ENCODE measurements around the gene CCP110. TPM values are rescaled to one million over a fixed set of nuclear protein-coding genes. Genes with fewer than 3 reads are reported as not detected.

The CCP110 gene
- polyA plus RNA-seq, 1 donor (not counting 4 experiments of a cell fraction or from before 2014, with no cell fraction given) = 5.5 TPM

DNA sequence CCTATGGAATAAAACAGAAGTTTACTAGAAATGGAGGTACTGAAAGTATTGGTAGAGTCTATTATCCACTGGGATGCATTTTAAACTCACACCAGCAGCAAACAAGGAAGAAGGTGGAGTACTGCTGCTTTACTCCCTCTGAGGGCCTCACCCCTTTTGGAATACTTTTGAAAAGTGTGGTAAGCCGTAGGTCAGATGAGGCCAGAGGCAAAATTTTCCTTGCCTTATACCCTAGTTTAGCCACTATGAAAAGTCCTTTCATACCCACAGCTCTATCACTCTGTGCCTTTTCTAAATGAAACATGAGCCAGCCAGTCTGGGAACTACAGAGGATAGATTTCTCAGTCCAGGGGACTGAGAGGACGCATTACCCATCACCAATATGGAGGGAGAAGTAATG, 15.9 kb upstream of the CCP110 start:
- TF ChIP-seq EZH2 (IDR thresholded peaks at IDR 0.05; ENCODE audit: low read length) = no peak
- TF ChIP-seq, protein P1, sequence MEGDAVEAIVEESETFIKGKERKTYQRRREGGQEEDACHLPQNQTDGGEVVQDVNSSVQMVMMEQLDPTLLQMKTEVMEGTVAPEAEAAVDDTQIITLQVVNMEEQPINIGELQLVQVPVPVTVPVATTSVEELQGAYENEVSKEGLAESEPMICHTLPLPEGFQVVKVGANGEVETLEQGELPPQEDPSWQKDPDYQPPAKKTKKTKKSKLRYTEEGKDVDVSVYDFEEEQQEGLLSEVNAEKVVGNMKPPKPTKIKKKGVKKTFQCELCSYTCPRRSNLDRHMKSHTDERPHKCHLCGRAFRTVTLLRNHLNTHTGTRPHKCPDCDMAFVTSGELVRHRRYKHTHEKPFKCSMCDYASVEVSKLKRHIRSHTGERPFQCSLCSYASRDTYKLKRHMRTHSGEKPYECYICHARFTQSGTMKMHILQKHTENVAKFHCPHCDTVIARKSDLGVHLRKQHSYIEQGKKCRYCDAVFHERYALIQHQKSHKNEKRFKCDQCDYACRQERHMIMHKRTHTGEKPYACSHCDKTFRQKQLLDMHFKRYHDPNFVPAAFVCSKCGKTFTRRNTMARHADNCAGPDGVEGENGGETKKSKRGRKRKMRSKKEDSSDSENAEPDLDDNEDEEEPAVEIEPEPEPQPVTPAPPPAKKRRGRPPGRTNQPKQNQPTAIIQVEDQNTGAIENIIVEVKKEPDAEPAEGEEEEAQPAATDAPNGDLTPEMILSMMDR (optimal IDR thresholded peaks at IDR 0.05 in 1 of 3, IDR thresholded peaks at IDR 0.05 in 1 of 3, conservative IDR thresholded peaks at IDR 0.05 in 1 of 3; ENCODE audit: extremely low read depth in 1 of 3, insufficient read depth in 2 of 3, low read length in 3 of 3) = no peak
- FAIRE-seq = no peak
- H3K36me3 ChIP-seq (ENCODE audit: control insufficient read depth in 2 of 2, extremely low read depth in 1 of 2, insufficient read depth in 2 of 2, low read length in 2 of 2) = peaks cover 10 to 18% of the 10 kb centered on the region in 2 experiments

DNA sequence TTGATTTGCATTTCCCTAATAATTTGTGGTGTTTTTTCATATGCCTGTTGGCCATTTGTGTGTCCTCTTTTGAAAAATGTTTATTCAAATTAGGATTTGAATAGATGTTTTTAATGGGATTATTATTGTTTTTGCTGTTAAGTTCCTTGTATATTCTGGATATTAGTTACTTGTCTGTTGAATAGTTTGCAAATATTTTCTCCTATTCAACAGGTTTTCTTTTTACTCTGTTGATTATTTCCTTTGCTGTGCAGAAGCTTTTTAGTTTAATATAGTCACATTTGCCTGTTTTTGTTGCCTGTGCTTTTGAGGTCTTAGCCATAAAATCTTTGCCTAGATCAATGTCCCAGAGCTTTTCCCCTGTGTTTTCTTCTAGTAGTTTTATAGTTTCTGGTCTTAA, 11.4 kb upstream of the CCP110 start:
- H2AFZ ChIP-seq (ENCODE audit: control insufficient read depth, low read length) = no peak overlapping the region
- H3K79me2 ChIP-seq (ENCODE audit: control insufficient read depth, insufficient read depth, low read length) = peaks cover 3% of the 10 kb centered on the region
- H3K27ac ChIP-seq (ENCODE audit: control insufficient read depth, insufficient read depth, low read length) = no peak overlapping the region
- dilution Hi-C loops (cut with MboI; ENCODE audit: extremely low pct_ligation_motif_present, low sequenced_read_pairs) = loop anchor here (25.0 kb wide), 1 partner anchor 100 kb away; the partner anchor contains the start of gene TMC5
- peaks cover 0 to 10% of the 10 kb centered on the region in 2 experiments for H3K36me3 ChIP-seq (ENCODE audit: control insufficient read depth in 2 of 2, extremely low read depth in 1 of 2, insufficient read depth in 2 of 2, low read length in 2 of 2)
- FAIRE-seq = no peak
- H3K4me1 ChIP-seq (ENCODE audit: control insufficient read depth, extremely low read depth, insufficient read depth, low read length) = peaks cover 5% of the 10 kb centered on the region
- H4K20me1 ChIP-seq (ENCODE audit: control insufficient read depth, extremely low read depth, insufficient read depth, low read length) = peaks cover 3% of the 10 kb centered on the region
- no peaks in the 10 kb centered on the region for H3K27me3 ChIP-seq (ENCODE audit: control insufficient read depth, extremely low read depth, insufficient read depth, low read length)
- H3K4me2 ChIP-seq (ENCODE audit: control insufficient read depth, extremely low read depth, insufficient read depth, low read depth, low read length) = no peak overlapping the region
- DNase-seq (ENCODE audit: low read depth, low spot score) = no peak
- no peaks in the 10 kb centered on the region for H3K9me3 ChIP-seq (ENCODE audit: control insufficient read depth, low read depth, low read length)
- no peak overlapping the region for H3K4me3 ChIP-seq (ENCODE audit: control insufficient read depth in 2 of 3, extremely low read depth in 1 of 3, insufficient read depth in 2 of 3, low read depth in 1 of 3, low read length in 3 of 3)
- no peak overlapping the region for H3K9ac ChIP-seq (ENCODE audit: control insufficient read depth, extremely low read depth, insufficient read depth, low read length)
- no peaks in the 10 kb centered on the region for H3K9me1 ChIP-seq (ENCODE audit: control insufficient read depth, extremely low read depth, insufficient read depth, low read length)
- no peak for TF ChIP-seq EZH2 (IDR thresholded peaks at IDR 0.05; ENCODE audit: low read length)
- TF ChIP-seq, protein P1 (optimal IDR thresholded peaks at IDR 0.05 in 1 of 3, IDR thresholded peaks at IDR 0.05 in 1 of 3, conservative IDR thresholded peaks at IDR 0.05 in 1 of 3; ENCODE audit: extremely low read depth in 1 of 3, insufficient read depth in 2 of 3, low read length in 3 of 3) = no peak

More for the DNA sequence above, 15.9 kb upstream of the CCP110 start:
- no peaks in the 10 kb centered on the region for H3K4me1 ChIP-seq (ENCODE audit: control insufficient read depth, extremely low read depth, insufficient read depth, low read length)
- DNase-seq (ENCODE audit: low read depth, low spot score) = no peak
- H3K4me3 ChIP-seq (ENCODE audit: control insufficient read depth in 2 of 3, extremely low read depth in 1 of 3, insufficient read depth in 2 of 3, low read depth in 1 of 3, low read length in 3 of 3) = no peak overlapping the region
- dilution Hi-C loops (cut with MboI; ENCODE audit: extremely low pct_ligation_motif_present, low sequenced_read_pairs) = loop anchor here (25.0 kb wide), 1 partner anchor 96 kb away; the partner anchor contains the start of gene TMC5
- no peaks in the 10 kb centered on the region for H3K79me2 ChIP-seq (ENCODE audit: control insufficient read depth, insufficient read depth, low read length)
- peaks cover 4% of the 10 kb centered on the region for H4K20me1 ChIP-seq (ENCODE audit: control insufficient read depth, extremely low read depth, insufficient read depth, low read length)
- no peak overlapping the region for H3K9ac ChIP-seq (ENCODE audit: control insufficient read depth, extremely low read depth, insufficient read depth, low read length)
- no peaks in the 10 kb centered on the region for H3K9me1 ChIP-seq (ENCODE audit: control insufficient read depth, extremely low read depth, insufficient read depth, low read length)
- H3K27ac ChIP-seq (ENCODE audit: control insufficient read depth, insufficient read depth, low read length) = no peak overlapping the region
- no peaks in the 10 kb centered on the region for H3K9me3 ChIP-seq (ENCODE audit: control insufficient read depth, low read depth, low read length)
- H3K4me2 ChIP-seq (ENCODE audit: control insufficient read depth, extremely low read depth, insufficient read depth, low read depth, low read length) = no peak overlapping the region
- no peak overlapping the region for H2AFZ ChIP-seq (ENCODE audit: control insufficient read depth, low read length)
- no peaks in the 10 kb centered on the region for H3K27me3 ChIP-seq (ENCODE audit: control insufficient read depth, extremely low read depth, insufficient read depth, low read length)
